ENCODE measurements around the gene ATRN. TPM values are rescaled to one million over a fixed set of nuclear protein-coding genes. Genes with fewer than 3 reads are reported as not detected.
"Not testable (repeated sequence)": the region's sequence is repeated elsewhere in the genome, so short reads cannot be mapped to it uniquely, and the experiment has no call there.

ATRN gene
- total and polyA plus RNA-seq, 2 donors from 2014 or later: 15.7 to 48.1 TPM

GRCh38 chr20:3515379-3516170 lies 44.8 kb downstream of the ATRN start:
- Histone ChIP-seq H3K4me3 (ENCODE audit: low read length in 3 of 3) (no peak overlapping the region), H3K4me1 (ENCODE audit: control insufficient read depth in 2 of 3, insufficient read depth in 2 of 3, low read depth in 1 of 3, low read length in 3 of 3) (no peaks in the 10 kb centered on the region), H3K27me3 (ENCODE audit: control insufficient read depth, insufficient read depth, low read length) (no peaks in the 10 kb centered on the region), H3K9ac (ENCODE audit: low read length in 3 of 3) (no peak overlapping the region), H3K36me3 (ENCODE audit: control insufficient read depth in 2 of 3, insufficient read depth in 3 of 3, low read length in 3 of 3) (no peaks in the 10 kb centered on the region), H3K9me3 (ENCODE audit: control insufficient read depth in 2 of 3, insufficient read depth in 1 of 3, low read length in 3 of 3) (no peaks in the 10 kb centered on the region), H3K27ac (ENCODE audit: low read depth in 2 of 2, low read length in 2 of 2) (no peak overlapping the region)
- no peak for FAIRE-seq
- intact Hi-C loops (cut with DNase I): no loop called here
- TF ChIP-seq, protein P1, sequence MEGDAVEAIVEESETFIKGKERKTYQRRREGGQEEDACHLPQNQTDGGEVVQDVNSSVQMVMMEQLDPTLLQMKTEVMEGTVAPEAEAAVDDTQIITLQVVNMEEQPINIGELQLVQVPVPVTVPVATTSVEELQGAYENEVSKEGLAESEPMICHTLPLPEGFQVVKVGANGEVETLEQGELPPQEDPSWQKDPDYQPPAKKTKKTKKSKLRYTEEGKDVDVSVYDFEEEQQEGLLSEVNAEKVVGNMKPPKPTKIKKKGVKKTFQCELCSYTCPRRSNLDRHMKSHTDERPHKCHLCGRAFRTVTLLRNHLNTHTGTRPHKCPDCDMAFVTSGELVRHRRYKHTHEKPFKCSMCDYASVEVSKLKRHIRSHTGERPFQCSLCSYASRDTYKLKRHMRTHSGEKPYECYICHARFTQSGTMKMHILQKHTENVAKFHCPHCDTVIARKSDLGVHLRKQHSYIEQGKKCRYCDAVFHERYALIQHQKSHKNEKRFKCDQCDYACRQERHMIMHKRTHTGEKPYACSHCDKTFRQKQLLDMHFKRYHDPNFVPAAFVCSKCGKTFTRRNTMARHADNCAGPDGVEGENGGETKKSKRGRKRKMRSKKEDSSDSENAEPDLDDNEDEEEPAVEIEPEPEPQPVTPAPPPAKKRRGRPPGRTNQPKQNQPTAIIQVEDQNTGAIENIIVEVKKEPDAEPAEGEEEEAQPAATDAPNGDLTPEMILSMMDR (IDR thresholded peaks at IDR 0.05; ENCODE audit: borderline replicate concordance, extremely low read depth, insufficient read depth): no peak
- DNase-seq: no peak

GRCh38 chr20:3521852-3522740 lies 51.3 kb downstream of the ATRN start:
- no peak overlapping the region for H3K27ac ChIP-seq (ENCODE audit: low read depth in 2 of 2, low read length in 2 of 2)
- no peaks in the 10 kb centered on the region for H3K9me3 ChIP-seq (ENCODE audit: control insufficient read depth in 2 of 3, insufficient read depth in 1 of 3, low read length in 3 of 3)
- TF ChIP-seq, protein P1 (IDR thresholded peaks at IDR 0.05; ENCODE audit: borderline replicate concordance, extremely low read depth, insufficient read depth): no peak
- intact Hi-C loops (cut with DNase I): no loop called here
- no peak overlapping the region for H3K9ac ChIP-seq (ENCODE audit: low read length in 3 of 3)
- no peak for FAIRE-seq
- no peaks in the 10 kb centered on the region for H3K27me3 ChIP-seq (ENCODE audit: control insufficient read depth, insufficient read depth, low read length)
- no peak overlapping the region for H3K4me3 ChIP-seq (ENCODE audit: low read length in 3 of 3)
- DNase-seq: no peak
- no peaks in the 10 kb centered on the region for H3K4me1 ChIP-seq (ENCODE audit: control insufficient read depth in 2 of 3, insufficient read depth in 2 of 3, low read depth in 1 of 3, low read length in 3 of 3)
- no peaks in the 10 kb centered on the region for H3K36me3 ChIP-seq (ENCODE audit: control insufficient read depth in 2 of 3, insufficient read depth in 3 of 3, low read length in 3 of 3)

- H3K27ac ChIP-seq (ENCODE audit: low read depth in 2 of 2, low read length in 2 of 2); intact Hi-C loops (cut with DNase I); H3K36me3 ChIP-seq (ENCODE audit: control insufficient read depth in 2 of 3, insufficient read depth in 3 of 3, low read length in 3 of 3); DNase-seq; H3K9me3 ChIP-seq (ENCODE audit: control insufficient read depth in 2 of 3, insufficient read depth in 1 of 3, low read length in 3 of 3); H3K4me1 ChIP-seq (ENCODE audit: control insufficient read depth in 2 of 3, insufficient read depth in 2 of 3, low read depth in 1 of 3, low read length in 3 of 3); FAIRE-seq; H3K9ac ChIP-seq (ENCODE audit: low read length in 3 of 3); H3K4me3 ChIP-seq (ENCODE audit: low read length in 3 of 3); H3K27me3 ChIP-seq (ENCODE audit: control insufficient read depth, insufficient read depth, low read length): not testable (repeated sequence)
Observed at GRCh38 chr20:3524696-3525095, 53.9 kb downstream of the ATRN start.

DNA sequence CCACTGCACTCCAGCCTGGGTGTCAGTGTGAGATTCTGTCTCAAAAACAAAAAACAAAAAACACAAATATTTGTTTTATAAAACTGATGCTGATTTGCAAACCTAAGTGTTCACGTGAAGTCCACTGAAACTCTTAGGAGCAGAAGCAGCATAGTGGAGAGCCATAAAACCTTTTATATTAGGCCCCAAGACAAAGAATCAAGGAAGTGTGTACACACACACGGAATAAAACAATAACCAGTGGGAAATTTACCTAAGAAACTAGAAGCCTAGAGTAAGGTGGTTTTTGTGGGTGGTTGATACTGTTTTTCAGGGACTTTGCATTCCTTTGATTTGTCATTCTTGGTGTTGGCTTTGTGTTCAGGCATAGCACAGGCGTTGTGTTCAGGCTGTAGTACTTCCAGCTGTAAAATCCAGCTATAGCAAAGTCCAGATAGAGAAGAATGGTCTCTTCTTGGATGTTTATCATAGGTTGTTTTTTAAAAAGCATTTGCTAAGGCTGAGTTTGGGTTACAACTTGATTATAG lies 61.3 kb downstream of the ATRN start:
- intact Hi-C loops (cut with DNase I): no loop called here
- FAIRE-seq (no peak), DNase-seq (no peak)
- Histone ChIP-seq H3K27me3 (ENCODE audit: control insufficient read depth, insufficient read depth, low read length) (no peaks in the 10 kb centered on the region), H3K9me3 (ENCODE audit: control insufficient read depth in 2 of 3, insufficient read depth in 1 of 3, low read length in 3 of 3) (no peaks in the 10 kb centered on the region), H3K4me3 (ENCODE audit: low read length in 3 of 3) (no peak overlapping the region), H3K9ac (ENCODE audit: low read length in 3 of 3) (no peak overlapping the region), H3K36me3 (ENCODE audit: control insufficient read depth in 2 of 3, insufficient read depth in 3 of 3, low read length in 3 of 3) (no peaks in the 10 kb centered on the region), H3K27ac (ENCODE audit: low read depth in 2 of 2, low read length in 2 of 2) (no peak overlapping the region), H3K4me1 (ENCODE audit: control insufficient read depth in 2 of 3, insufficient read depth in 2 of 3, low read depth in 1 of 3, low read length in 3 of 3) (no peaks in the 10 kb centered on the region)
- TF ChIP-seq, protein P1 (IDR thresholded peaks at IDR 0.05; ENCODE audit: borderline replicate concordance, extremely low read depth, insufficient read depth): no peak

DNA sequence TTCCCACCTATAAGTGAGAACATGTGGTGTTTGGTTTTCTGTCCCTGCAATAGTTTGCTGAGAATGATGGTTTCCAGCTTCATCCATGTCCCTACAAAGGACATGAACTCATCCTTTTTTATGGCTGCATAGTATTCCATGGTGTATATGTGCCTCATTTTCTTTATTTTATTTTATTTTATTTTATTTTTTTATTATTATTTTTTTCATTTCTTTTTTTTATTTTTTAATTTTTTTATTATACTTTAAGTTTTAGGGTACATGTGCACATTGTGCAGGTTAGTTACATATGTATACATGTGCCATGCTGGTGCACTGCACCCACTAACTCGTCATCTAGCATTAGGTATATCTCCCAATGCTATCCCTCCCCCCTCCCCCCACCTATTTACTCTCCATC lies 66.9 kb downstream of the ATRN start:
- FAIRE-seq; H3K27ac ChIP-seq (ENCODE audit: low read depth in 2 of 2, low read length in 2 of 2); intact Hi-C loops (cut with DNase I); H3K4me1 ChIP-seq (ENCODE audit: control insufficient read depth in 2 of 3, insufficient read depth in 2 of 3, low read depth in 1 of 3, low read length in 3 of 3); DNase-seq; H3K4me3 ChIP-seq (ENCODE audit: low read length in 3 of 3); H3K36me3 ChIP-seq (ENCODE audit: control insufficient read depth in 2 of 3, insufficient read depth in 3 of 3, low read length in 3 of 3); H3K9me3 ChIP-seq (ENCODE audit: control insufficient read depth in 2 of 3, insufficient read depth in 1 of 3, low read length in 3 of 3); H3K27me3 ChIP-seq (ENCODE audit: control insufficient read depth, insufficient read depth, low read length); H3K9ac ChIP-seq (ENCODE audit: low read length in 3 of 3): not testable (repeated sequence)
